HL-60 (cell line): Measurements from ENCODE around the gene CCL18.

Source experiments
- CTCF ChIP-seq: IDR thresholded peaks from one replicate; pipeline ENCODE4 v1.5.1; 2011; ENCODE audit warnings: low read length, control low read depth, inconsistent platforms; ENCODE audit not compliant: insufficient read depth
- REST ChIP-seq: IDR thresholded peaks from 2 replicates; pipeline ENCODE4 v1.6.1; 2012; ENCODE audit warnings: low read depth; ENCODE audit not compliant: insufficient replicate concordance

GRCh38 chr17:36071751-36072150 is 7.7 kb downstream of the CCL18 start:
- TF ChIP-seq REST (no peak), CTCF (no peak)
